Vagina (tissue), 2 donors: Measurements from ENCODE around the gene ITIH3. TPM values are rescaled to one million over a fixed set of nuclear protein-coding genes. Genes with fewer than 3 reads are reported as not detected.
"Not testable (repeated sequence)": the region's sequence is repeated elsewhere in the genome, so short reads cannot be mapped to it uniquely, and the experiment has no call there.

Experiments used
- DNase-seq, 2 donors: peaks; one replicate each; pipeline ENCODE4 v3.0.0-alpha.2; 2017; ENCODE audit errors: extremely low spot score in 2 of 2
- H3K27ac ChIP-seq: fragments of 200-600 bp; sonication (generic); one replicate; pipeline ENCODE4 v1.5.1; 2019
- H3K27me3 ChIP-seq: fragments of 200-600 bp; sonication (generic); one replicate; pipeline ENCODE4 v1.5.1; 2019
- H3K36me3 ChIP-seq, 2 donors: fragments of 200-600 bp; sonication (generic); one replicate each; pipeline ENCODE4 v1.5.1; 2017 to 2019
- H3K4me1 ChIP-seq: fragments of 200-600 bp; sonication (generic); one replicate; pipeline ENCODE4 v1.5.1; 2019
- H3K4me3 ChIP-seq, 2 donors: fragments of 200-600 bp; sonication (generic); 1 replicate in 1 of 2; 2 replicates in 1 of 2; pipeline ENCODE4 v1.5.1; 2016 to 2019
- H3K9me3 ChIP-seq: fragments of 200-600 bp; sonication (generic); one replicate; pipeline ENCODE4 v1.5.1; 2019
- POLR2A ChIP-seq, 2 donors: fragments of 450-650 bp; IDR thresholded peaks; one replicate each; pipeline ENCODE4 v1.6.1; 2017; ENCODE audit warnings: antibody characterized with exemption in 2 of 2, mild to moderate bottlenecking in 2 of 2, moderate library complexity in 2 of 2
- POLR2AphosphoS5 ChIP-seq, 2 donors: sonication (generic); formaldehyde crosslinking; IDR thresholded peaks; one replicate each; pipeline ENCODE4 v1.9.0; 2017; ENCODE audit warnings: antibody characterized with exemption in 2 of 2, mild to moderate bottlenecking in 2 of 2, low read depth in 1 of 2; ENCODE audit not compliant: insufficient read depth in 1 of 2
- intact Hi-C: fragments of 100-400 bp; cut with DNase I; formaldehyde crosslinking; loops from one replicate; pipeline ENCODE4 v1.15.1; 2023
- total RNA-seq: library from RNA; depleted of rRNA; stranded (reverse); fragments of >200 nt; gene quantifications from one replicate; pipeline ENCODE4 v1.2.3, GENCODE V29; 2016
- TF ChIP-seq, protein P1 (sequence below), 3 experiments: fragments of 450-650 bp in 2 of 3; fragments of 200-600 bp in 1 of 3; sonication (generic) in 1 of 3; IDR thresholded peaks; one replicate each; pipeline ENCODE4 v1.5.1; 2017 to 2019; ENCODE audit warnings: antibody characterized with exemption in 3 of 3, mild to moderate bottlenecking in 2 of 3, moderate library complexity in 2 of 3

Gene ITIH3
- total RNA-seq, 1 donor from 2014 or later, result 7.6 TPM

DNA sequence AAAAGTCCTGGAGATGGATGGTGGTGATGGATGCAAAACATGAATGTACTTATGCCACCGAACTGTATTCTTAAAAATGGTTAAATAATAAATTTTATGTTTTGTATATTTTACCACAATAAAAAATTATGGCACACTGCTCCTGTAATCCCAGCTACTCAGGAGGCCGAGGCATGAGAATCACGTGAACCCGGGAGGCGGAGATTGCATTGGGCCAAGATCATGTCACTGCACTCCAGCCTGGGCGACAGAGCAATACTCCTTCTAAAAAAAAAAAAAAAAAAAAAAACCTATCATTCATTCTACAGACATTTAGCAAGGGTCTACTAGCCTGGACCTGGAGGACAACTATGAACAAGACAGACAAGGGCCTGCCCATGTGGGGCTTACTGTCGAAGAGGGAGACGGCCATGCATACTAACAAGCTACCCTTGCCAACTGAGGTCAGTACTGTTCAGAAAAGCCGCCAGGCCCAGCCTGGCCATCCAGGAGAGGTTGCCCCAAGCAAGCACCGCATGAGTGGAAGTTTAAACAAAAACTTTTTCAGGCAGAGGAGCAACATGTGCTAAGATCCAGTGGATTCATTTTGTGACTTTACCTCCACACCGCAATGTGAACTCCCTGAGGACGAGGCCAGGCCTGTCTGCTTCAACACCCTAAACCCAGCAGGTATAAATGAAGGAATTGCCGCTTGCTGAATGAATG is 21.1 kb upstream of the ITIH3 start:
- Histone ChIP-seq H3K9me3 (no peaks in the 10 kb centered on the region), H3K4me1 (peaks cover 12% of the 10 kb centered on the region), H3K4me3 (no peak overlapping the region), H3K36me3 (no peaks in the 10 kb centered on the region), H3K27me3 (no peaks in the 10 kb centered on the region), H3K27ac (no peak overlapping the region)
- TF ChIP-seq POLR2A (IDR thresholded peaks at IDR 0.05) (no peak), POLR2AphosphoS5 (IDR thresholded peaks at IDR 0.05; ENCODE audit: insufficient read depth in 1 of 2, low read depth in 1 of 2) (no peak)
- TF ChIP-seq, protein P1, sequence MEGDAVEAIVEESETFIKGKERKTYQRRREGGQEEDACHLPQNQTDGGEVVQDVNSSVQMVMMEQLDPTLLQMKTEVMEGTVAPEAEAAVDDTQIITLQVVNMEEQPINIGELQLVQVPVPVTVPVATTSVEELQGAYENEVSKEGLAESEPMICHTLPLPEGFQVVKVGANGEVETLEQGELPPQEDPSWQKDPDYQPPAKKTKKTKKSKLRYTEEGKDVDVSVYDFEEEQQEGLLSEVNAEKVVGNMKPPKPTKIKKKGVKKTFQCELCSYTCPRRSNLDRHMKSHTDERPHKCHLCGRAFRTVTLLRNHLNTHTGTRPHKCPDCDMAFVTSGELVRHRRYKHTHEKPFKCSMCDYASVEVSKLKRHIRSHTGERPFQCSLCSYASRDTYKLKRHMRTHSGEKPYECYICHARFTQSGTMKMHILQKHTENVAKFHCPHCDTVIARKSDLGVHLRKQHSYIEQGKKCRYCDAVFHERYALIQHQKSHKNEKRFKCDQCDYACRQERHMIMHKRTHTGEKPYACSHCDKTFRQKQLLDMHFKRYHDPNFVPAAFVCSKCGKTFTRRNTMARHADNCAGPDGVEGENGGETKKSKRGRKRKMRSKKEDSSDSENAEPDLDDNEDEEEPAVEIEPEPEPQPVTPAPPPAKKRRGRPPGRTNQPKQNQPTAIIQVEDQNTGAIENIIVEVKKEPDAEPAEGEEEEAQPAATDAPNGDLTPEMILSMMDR (IDR thresholded peaks at IDR 0.05), result no peak
- intact Hi-C loops, result no loop called here
- DNase-seq, result peak in 1 of 2 donors; percentile 77

DNA sequence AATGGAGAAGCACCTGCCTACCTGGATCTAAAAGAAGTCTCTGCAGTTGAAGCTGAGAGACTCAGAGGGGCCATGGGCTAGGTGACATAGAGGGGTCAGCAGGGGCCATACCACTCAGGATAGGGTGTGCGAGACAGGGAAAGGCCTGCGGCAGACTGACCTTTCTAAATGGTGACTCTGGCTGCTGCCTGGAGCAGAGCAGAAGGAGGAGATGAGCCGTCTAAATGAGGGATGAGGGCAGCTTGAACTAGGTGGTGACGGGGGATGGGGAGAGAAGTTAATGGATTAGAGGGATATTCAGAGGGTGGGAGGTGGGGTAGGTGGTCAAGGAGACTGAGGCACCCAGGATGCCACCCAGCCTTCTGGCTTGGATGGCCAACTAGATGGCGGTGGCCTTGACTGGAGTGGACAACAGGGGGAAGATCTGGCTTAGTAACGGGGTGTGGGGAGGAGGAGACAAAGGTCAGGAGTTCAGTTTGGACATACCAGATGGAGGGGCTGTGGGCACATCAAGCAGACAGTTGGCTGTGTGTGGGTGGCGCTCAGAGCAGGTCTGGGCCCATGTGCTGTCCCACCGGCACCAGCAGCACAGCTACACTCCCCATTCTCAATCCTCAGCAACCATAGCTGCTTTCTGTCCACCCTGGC is 20.4 kb upstream of the ITIH3 start:
- Histone ChIP-seq H3K27ac (no peak overlapping the region), H3K4me3 (no peak overlapping the region), H3K9me3 (no peaks in the 10 kb centered on the region), H3K27me3 (no peaks in the 10 kb centered on the region), H3K36me3 (no peaks in the 10 kb centered on the region), H3K4me1 (peaks cover 11% of the 10 kb centered on the region)
- intact Hi-C loops, result no loop called here
- TF ChIP-seq, protein P1 (IDR thresholded peaks at IDR 0.05), result no peak
- TF ChIP-seq POLR2A (IDR thresholded peaks at IDR 0.05) (no peak), POLR2AphosphoS5 (IDR thresholded peaks at IDR 0.05; ENCODE audit: insufficient read depth in 1 of 2, low read depth in 1 of 2) (no peak)
- DNase-seq, result peak in 1 of 2 donors; percentile 72

DNA sequence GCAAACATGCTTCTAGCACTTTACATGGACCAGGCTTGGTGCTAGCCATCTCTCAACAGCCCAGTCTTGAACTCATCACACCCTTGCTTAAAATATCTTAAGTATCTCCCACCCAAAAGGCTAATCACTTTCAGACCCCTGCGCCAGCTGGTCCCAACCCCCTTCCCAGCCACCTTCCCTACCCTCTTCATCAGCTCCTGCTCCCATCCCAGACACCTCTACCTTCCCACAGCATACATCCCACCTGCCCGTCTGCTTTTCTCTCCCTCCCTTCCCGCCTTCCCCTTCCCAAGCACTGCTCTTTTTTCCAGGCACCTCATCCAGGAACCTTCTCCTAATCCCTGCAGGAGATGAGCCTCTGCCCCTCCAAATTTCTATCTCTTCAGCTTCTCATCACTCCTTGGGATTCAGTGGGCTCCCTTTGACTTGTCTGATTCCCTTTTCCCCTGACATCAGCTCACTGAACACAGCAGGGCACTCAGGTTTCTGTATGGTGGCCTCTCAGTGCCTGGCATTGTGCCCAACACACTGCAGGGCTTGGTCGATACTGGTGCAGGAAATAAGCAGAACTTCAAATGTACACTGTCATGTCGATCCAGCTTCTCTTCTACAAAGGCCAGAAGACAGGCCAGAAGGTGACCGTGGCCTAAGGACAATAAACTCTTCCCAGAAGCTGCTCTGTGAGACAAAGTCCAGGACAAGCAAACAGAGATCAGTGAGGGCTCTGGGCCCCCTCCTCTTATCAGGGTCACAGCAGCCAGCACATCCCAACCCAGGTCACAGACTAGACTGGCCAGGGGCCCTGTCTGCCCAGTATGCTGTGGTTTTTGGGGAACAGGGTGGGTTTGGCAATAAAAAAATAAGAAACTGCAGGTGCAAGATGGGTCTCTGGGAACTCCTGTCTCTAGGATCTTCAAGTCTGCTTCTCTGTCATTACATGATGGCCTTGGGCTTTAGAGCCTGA is 19.4 kb upstream of the ITIH3 start:
- H3K4me1 ChIP-seq, result peaks cover under 1% of the 10 kb centered on the region
- intact Hi-C loops, result no loop called here
- no peak overlapping the region for H3K4me3 ChIP-seq
- H3K9me3 ChIP-seq, result no peaks in the 10 kb centered on the region
- no peaks in the 10 kb centered on the region for H3K36me3 ChIP-seq
- TF ChIP-seq POLR2AphosphoS5 (IDR thresholded peaks at IDR 0.05; ENCODE audit: insufficient read depth in 1 of 2, low read depth in 1 of 2), result no peak
- TF ChIP-seq, protein P1 (IDR thresholded peaks at IDR 0.05), result no peak
- no peak overlapping the region for H3K27ac ChIP-seq
- DNase-seq, result no peak
- H3K27me3 ChIP-seq, result no peaks in the 10 kb centered on the region

DNA sequence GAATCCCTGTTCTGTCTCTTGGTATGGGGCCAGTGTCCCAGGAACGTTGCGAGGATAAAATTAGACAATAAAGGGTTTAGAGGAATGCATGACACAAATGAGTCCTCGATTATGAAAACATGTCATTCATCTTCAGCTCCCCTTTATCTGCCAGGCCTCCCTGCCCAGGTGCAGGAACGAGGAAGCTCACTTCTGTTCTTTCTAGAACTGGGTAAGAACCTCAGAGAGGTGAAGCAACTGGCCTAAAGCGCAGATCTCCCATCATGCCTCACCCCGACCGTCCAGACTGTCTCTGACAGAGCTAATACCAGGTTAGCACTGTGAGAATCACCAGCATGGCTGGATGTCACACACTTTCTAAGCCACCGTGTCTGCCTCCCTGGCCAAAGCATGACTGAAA is 18.7 kb upstream of the ITIH3 start:
- Histone ChIP-seq H3K4me3 (no peak overlapping the region), H3K9me3 (no peaks in the 10 kb centered on the region), H3K27me3 (no peaks in the 10 kb centered on the region), H3K27ac (no peak overlapping the region), H3K4me1 (no peaks in the 10 kb centered on the region), H3K36me3 (no peaks in the 10 kb centered on the region)
- intact Hi-C loops, result no loop called here
- no peak for DNase-seq
- TF ChIP-seq POLR2AphosphoS5 (IDR thresholded peaks at IDR 0.05; ENCODE audit: insufficient read depth in 1 of 2, low read depth in 1 of 2) (no peak), POLR2A (IDR thresholded peaks at IDR 0.05) (no peak)
- TF ChIP-seq, protein P1 (IDR thresholded peaks at IDR 0.05), result no peak

DNA sequence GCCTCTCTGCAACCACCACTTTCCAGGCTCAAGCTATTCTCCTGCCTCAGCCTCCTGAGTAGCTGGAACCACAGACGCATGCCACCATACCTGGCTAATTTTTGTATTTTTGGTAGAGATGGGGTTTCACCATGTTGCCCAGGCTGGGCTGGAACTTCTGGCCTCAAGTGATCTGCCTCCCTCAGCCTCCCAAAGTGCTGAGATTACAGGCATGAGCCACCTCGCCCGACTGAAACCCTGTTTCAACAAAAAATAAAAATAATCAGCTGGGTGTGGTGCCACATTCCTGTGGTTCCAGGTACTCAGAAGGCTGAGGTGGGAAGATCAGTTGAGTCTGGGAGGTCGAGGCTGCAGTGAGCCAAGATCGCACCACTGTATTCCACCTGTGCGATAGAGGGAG is 18.1 kb upstream of the ITIH3 start:
- H3K27me3 ChIP-seq, H3K4me3 ChIP-seq, H3K36me3 ChIP-seq, DNase-seq, H3K27ac ChIP-seq, H3K9me3 ChIP-seq, H3K4me1 ChIP-seq, intact Hi-C loops: not testable (repeated sequence)
